NCI-H146 treated with DMSO at 0.1 percent for 48 hours (cell line): Measurements from ENCODE around the gene STEEP1.
"Not testable (repeated sequence)": the region's sequence is repeated elsewhere in the genome, so short reads cannot be mapped to it uniquely, and the experiment has no call there.

ENCODE experiments used
- DNase-seq: peaks from one replicate; lab custom pipeline; 2025; ENCODE audit not compliant: unreplicated experiment; lab: John Stamatoyannopoulos, UW

The STEEP1 gene

GRCh38 chrX:119537487-119537886 lies 27.7 kb downstream of the STEEP1 start:
- DNase-seq: no peak

- no peak for DNase-seq
Observed at GRCh38 chrX:119529345-119530276, 35.6 kb downstream of the STEEP1 start.

- DNase-seq: no peak
Observed at GRCh38 chrX:119523664-119524184, 41.5 kb downstream of the STEEP1 start.

GRCh38 chrX:119521246-119521645 lies 44.0 kb downstream of the STEEP1 start:
- no peak for DNase-seq

GRCh38 chrX:119518371-119518770 lies 46.8 kb downstream of the STEEP1 start:
- no peak for DNase-seq

- peak; percentile 31 for DNase-seq
Observed at GRCh38 chrX:119516157-119516702, 49.0 kb downstream of the STEEP1 start.

GRCh38 chrX:119512146-119512800 lies 52.9 kb downstream of the STEEP1 start:
- DNase-seq: peak; percentile 51

- DNase-seq: no peak
Observed at GRCh38 chrX:119507206-119507605, 58.0 kb downstream of the STEEP1 start.

- DNase-seq: no peak
Observed at GRCh38 chrX:119505945-119506344, 59.3 kb downstream of the STEEP1 start.

- DNase-seq: not testable (repeated sequence)
Observed at GRCh38 chrX:119505145-119505544, 60.1 kb downstream of the STEEP1 start.

GRCh38 chrX:119503484-119503861 lies 61.7 kb downstream of the STEEP1 start:
- no peak for DNase-seq

GRCh38 chrX:119502727-119503483 lies 62.3 kb downstream of the STEEP1 start:
- DNase-seq: no peak

- no peak for DNase-seq
Observed at GRCh38 chrX:119501511-119502148, 63.6 kb downstream of the STEEP1 start.

- no peak for DNase-seq
Observed at GRCh38 chrX:119500061-119500800, 65.0 kb downstream of the STEEP1 start.

GRCh38 chrX:119497185-119497584 lies 68.0 kb downstream of the STEEP1 start:
- DNase-seq: no peak

- no peak for DNase-seq
Observed at GRCh38 chrX:119495734-119496726, 69.2 kb downstream of the STEEP1 start.

GRCh38 chrX:119493851-119494495 lies 71.2 kb downstream of the STEEP1 start:
- not testable (repeated sequence) for DNase-seq

- DNase-seq: no peak
Observed at GRCh38 chrX:119492463-119492862, 72.7 kb downstream of the STEEP1 start.
